Adrenal gland (tissue), 12 donors: ENCODE results near the gene PARG. TPM values are rescaled to one million over a fixed set of nuclear protein-coding genes. Genes with fewer than 3 reads are reported as not detected.

Source experiments
- DNase-seq, 7 donors: peaks; one replicate each; pipeline ENCODE4 v3.0.0-alpha.2; 2019 to 2020
- H3K27ac ChIP-seq, 5 donors: fragments of 200-600 bp; sonication (generic) in 4 of 5; 1 replicate in 3 of 5; 2 replicates in 2 of 5; pipeline versions ENCODE4 v1.5.1 to v1.8.0; 2016 to 2020; ENCODE audit warnings: mild to moderate bottlenecking in 1 of 5
- H3K27me3 ChIP-seq: fragments of 200-600 bp; 2 replicates; pipeline ENCODE4 v1.8.0; 2021
- H3K36me3 ChIP-seq, 2 donors: fragments of 200-600 bp; replicated peaks in 1 of 2; 1 replicate in 1 of 2; 2 replicates in 1 of 2; pipeline versions ENCODE4 v1.5.1 to v1.8.0; 2018 to 2022
- H3K4me1 ChIP-seq, 2 donors: fragments of 200-600 bp; replicated peaks in 1 of 2; 1 replicate in 1 of 2; 2 replicates in 1 of 2; pipeline versions ENCODE4 v1.5.1 to v1.8.0; 2018 to 2021
- H3K4me3 ChIP-seq, 4 donors: fragments of 200-600 bp; sonication (generic) in 3 of 4; one replicate each; pipeline ENCODE4 v1.5.1; 2016 to 2018
- H3K9me3 ChIP-seq, 3 donors: fragments of 200-600 bp; sonication (generic) in 1 of 3; replicated peaks in 1 of 3; 1 replicate in 2 of 3; 2 replicates in 1 of 3; pipeline versions ENCODE4 v1.5.1 to v1.8.0; 2016 to 2021
- CTCF ChIP-seq, 6 experiments: fragments of 450-650 bp in 4 of 6; fragments of 200-600 bp in 2 of 6; sonication (generic) in 1 of 6; IDR thresholded peaks; 1 replicate in 5 of 6; 2 replicates in 1 of 6; pipeline versions ENCODE4 v1.5.1 to v1.8.0; 2016 to 2021; ENCODE audit warnings: antibody characterized with exemption in 6 of 6, mild to moderate bottlenecking in 2 of 6, moderate library complexity in 1 of 6
- POLR2A ChIP-seq, 2 donors: fragments of 450-650 bp; IDR thresholded peaks; one replicate each; pipeline ENCODE4 v1.6.1; 2017; ENCODE audit warnings: antibody characterized with exemption in 2 of 2, mild to moderate bottlenecking in 2 of 2, moderate library complexity in 1 of 2
- WGBS, 4 donors: extraction: QIAGEN DNeasy Blood & Tissue Kit in 2 of 4; methylation state at CpG; one replicate each; pipeline versions ENCODE4 v1.1.5 to v1.1.7; 2013 to 2017; 5-methylcytosine and 5-hydroxymethylcytosine counted together
- intact Hi-C, 2 donors: fragments of 100-400 bp; cut with DNase I; formaldehyde crosslinking; loops; one replicate each; pipeline versions ENCODE4 v1.14.1 to v1.15.0; 2022 to 2023
- polyA plus RNA-seq, 3 donors: library from polyadenylated mRNA; stranded (reverse); fragments of 200-250 nt in 2 of 3; fragments of 350-450 nt in 1 of 3; fragmentation: Illumina TruSeq in 1 of 3; extraction: RNeasy Lipid Tissue Mini Kit (QIAGEN cat#74804) in 1 of 3; gene quantifications; one replicate each; pipeline ENCODE4 v1.2.3, GENCODE V29; 2013 to 2014
- total RNA-seq, 9 donors: library from RNA; depleted of rRNA in 4 of 9; stranded (reverse); fragments of >200 nt in 4 of 9; fragments of 120-200 nt in 1 of 9; fragmentation: NEBNext Ultra II Directional in 1 of 9; extraction: Animal tissue kit (Norgen Biotek cat#: 25700) in 1 of 9; gene quantifications; one replicate each; pipeline versions ENCODE4 v1.1.0 to v1.2.4, GENCODE V29; 2013 to 2023
- donor health status: healthy with polysubstance abuse.
- donor health status: Bipolar disorder and iron deficiency.
- donor health status: DM: yes; HTN: yes; CAD: no.
- donor health status: DM: no; HTN: no; CAD: no.
- donor health status: DM: no; HTN: no; CAD: no.
- donor health status: DM: yes; HTN: yes; CAD: no.

PARG gene
- total and polyA plus RNA-seq, 12 donors = 3.1 to 56.8 (median 21.8) TPM

DNA sequence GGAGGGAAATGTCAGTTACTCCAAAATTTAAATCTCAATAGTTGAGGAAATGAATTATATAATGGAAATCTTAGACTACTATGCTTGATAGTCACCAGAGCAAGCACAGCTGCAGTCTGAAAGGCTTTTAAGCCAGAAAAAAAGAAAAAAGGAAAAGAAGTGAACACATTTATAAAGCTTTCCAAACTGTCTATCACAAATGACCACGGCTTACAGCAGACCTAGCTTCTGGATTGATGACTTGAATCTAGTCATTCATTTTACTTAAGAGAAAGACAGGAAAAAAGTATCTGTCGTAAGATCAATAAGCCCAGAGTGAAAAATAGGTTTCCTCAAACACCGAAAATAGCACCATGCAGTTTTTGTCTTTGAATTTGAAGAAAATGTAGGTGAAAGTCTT is 111.8 kb downstream of the PARG start:
- H3K9me3 ChIP-seq = no peaks in the 10 kb centered on the region
- TF ChIP-seq POLR2A (IDR thresholded peaks at IDR 0.05) = no peak
- no peak for TF ChIP-seq CTCF (IDR thresholded peaks at IDR 0.05)
- intact Hi-C loops = no loop called here
- no peak overlapping the region for H3K27ac ChIP-seq
- DNase-seq = no peak
- H3K4me1 ChIP-seq = no peaks in the 10 kb centered on the region
- no peaks in the 10 kb centered on the region for H3K27me3 ChIP-seq
- WGBS, 4 donors = 89 to 91% (median 90%) methylated on average over 3 of the region's 3 CpGs
- peaks cover 0 to 10% of the 10 kb centered on the region in 2 donors for H3K36me3 ChIP-seq
- no peak overlapping the region for H3K4me3 ChIP-seq

DNA sequence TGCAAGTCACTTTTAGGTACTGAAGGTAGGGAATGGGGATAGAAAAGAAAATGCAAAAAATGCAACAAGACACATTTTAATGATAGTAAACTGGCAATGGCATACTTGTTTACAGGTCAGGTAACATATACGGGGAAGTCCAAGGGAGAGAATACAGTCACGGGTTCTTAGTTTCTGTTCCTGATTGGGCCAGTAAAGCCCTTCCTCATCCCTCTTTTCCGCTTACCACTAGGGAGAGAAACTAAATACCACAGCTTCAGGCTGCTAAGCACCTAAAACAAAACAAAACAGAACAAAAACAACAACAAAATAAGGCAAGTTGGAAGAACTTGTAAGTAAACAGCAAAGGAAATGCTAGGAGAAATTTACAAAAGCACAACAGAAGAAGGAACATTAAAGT is 114.5 kb downstream of the PARG start:
- 83 to 87% (median 86%) methylated on average over 3 of the region's 3 CpGs for WGBS, 4 donors
- Histone ChIP-seq H3K36me3 (peaks cover 0 to 8% of the 10 kb centered on the region in 2 donors), H3K4me3 (no peak overlapping the region), H3K27me3 (no peaks in the 10 kb centered on the region), H3K27ac (no peak overlapping the region), H3K9me3 (no peaks in the 10 kb centered on the region), H3K4me1 (no peaks in the 10 kb centered on the region)
- TF ChIP-seq CTCF (IDR thresholded peaks at IDR 0.05) = no peak
- TF ChIP-seq POLR2A (IDR thresholded peaks at IDR 0.05) = no peak
- DNase-seq = no peak
- intact Hi-C loops = no loop called here

DNA sequence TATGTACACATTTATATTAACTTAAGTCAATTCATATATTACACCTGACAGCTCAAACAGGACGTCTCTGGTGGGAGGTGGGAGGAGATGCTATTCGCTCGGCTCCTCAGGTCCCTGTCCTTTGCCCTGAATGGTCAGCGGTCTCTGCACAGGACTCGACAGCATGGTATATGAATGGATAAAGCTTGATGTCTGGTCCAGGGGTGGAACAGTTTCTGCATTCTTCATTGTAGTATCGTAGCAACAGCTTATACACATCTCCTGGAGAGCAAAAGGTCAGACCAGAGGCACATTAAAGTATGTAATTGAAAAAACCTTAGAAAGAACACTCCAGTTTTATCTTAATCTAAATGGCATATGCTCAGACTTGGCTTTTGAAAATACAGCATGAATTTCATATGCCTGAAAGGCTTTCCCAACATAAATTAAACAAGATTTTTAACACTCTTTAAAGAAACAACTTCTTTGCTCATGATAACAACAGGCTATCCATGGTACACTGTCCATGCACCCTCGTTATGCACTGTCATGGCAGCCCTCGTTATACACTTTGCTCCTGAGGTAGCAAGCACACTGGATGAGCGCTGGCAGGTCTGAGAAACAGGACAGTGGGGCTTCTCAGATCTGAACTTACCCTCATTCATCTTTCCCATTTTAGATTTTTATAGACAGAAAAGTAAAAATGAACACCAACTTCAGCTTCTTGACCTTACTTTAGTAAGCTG is 122.4 kb downstream of the PARG start:
- TF ChIP-seq CTCF (IDR thresholded peaks at IDR 0.05) (no peak), POLR2A (IDR thresholded peaks at IDR 0.05) (no peak)
- peaks cover 0 to 5% of the 10 kb centered on the region in 2 donors for H3K36me3 ChIP-seq
- whole genome bisulfite sequencing, 4 donors = 82 to 89% (median 86%) methylated on average over 9 of the region's 9 CpGs

GRCh38 chr10:49817845-49818244 is 124.0 kb downstream of the PARG start:
- H3K36me3 ChIP-seq = peaks cover 0 to 5% of the 10 kb centered on the region in 2 donors
- no peaks in the 10 kb centered on the region for H3K4me1 ChIP-seq
- no peaks in the 10 kb centered on the region for H3K27me3 ChIP-seq
- H3K9me3 ChIP-seq = no peaks in the 10 kb centered on the region
- H3K27ac ChIP-seq = no peak overlapping the region
- TF ChIP-seq CTCF (IDR thresholded peaks at IDR 0.05) (no peak), POLR2A (IDR thresholded peaks at IDR 0.05) (no peak)
- 79 to 90% (median 86%) methylated on average over 5 of the region's 5 CpGs for WGBS, 4 donors
- no peak overlapping the region for H3K4me3 ChIP-seq
- DNase-seq = peak; percentile 25 to 77 (median 41)
- intact Hi-C loops = no loop called here

More for the DNA sequence above, 122.4 kb downstream of the PARG start:
- no peak overlapping the region for H3K27ac ChIP-seq
- no peaks in the 10 kb centered on the region for H3K4me1 ChIP-seq
- no peaks in the 10 kb centered on the region for H3K9me3 ChIP-seq
- no peak overlapping the region for H3K4me3 ChIP-seq
- no peaks in the 10 kb centered on the region for H3K27me3 ChIP-seq
- DNase-seq = no peak
- intact Hi-C loops = no loop called here
